Mucosa of descending colon (tissue), 3 donors: ENCODE data around the gene IGSF8. TPM values are rescaled to one million over a fixed set of nuclear protein-coding genes. Genes with fewer than 3 reads are reported as not detected.

Experiments
- ATAC-seq: fragments of 200-7000 bp; cut with Tn5 transposase; one replicate; pipeline ENCODE4 v1.9.1; 2020; ENCODE audit warnings: mild to moderate bottlenecking, moderate library complexity
- DNase-seq, 3 donors: peaks; one replicate each; pipeline ENCODE4 v3.0.0-alpha.2; 2020
- H3K36me3 ChIP-seq: fragments of 200-600 bp; one replicate; pipeline ENCODE4 v1.8.0; 2021; ENCODE audit warnings: low read depth, mild to moderate bottlenecking
- H3K4me1 ChIP-seq: fragments of 200-600 bp; one replicate; pipeline ENCODE4 v1.8.0; 2021; ENCODE audit warnings: low read depth, mild to moderate bottlenecking
- H3K4me3 ChIP-seq: fragments of 200-600 bp; one replicate; pipeline ENCODE4 v1.8.0; 2021; ENCODE audit warnings: mild to moderate bottlenecking
- H3K9me3 ChIP-seq: fragments of 200-600 bp; one replicate; pipeline ENCODE4 v1.8.0; 2021; ENCODE audit warnings: mild to moderate bottlenecking
- CTCF ChIP-seq: fragments of 200-600 bp; IDR thresholded peaks from one replicate; pipeline ENCODE4 v1.8.0; 2022; ENCODE audit warnings: antibody characterized with exemption, mild to moderate bottlenecking
- intact Hi-C, 2 donors: fragments of 100-400 bp; cut with DNase I in 1 of 2; cut with micrococcal nuclease in 1 of 2; formaldehyde crosslinking; loops; one replicate each; pipeline versions ENCODE4 v1.11.0 to v1.11.1; 2022; cut with DNase I, micrococcal nuclease
- total RNA-seq, 3 donors: library from RNA; stranded (reverse); fragmentation: NEBNext Ultra II Directional in 2 of 3; extraction: Animal tissue kit (Norgen Biotek cat#: 25700) in 2 of 3; gene quantifications; one replicate each; pipeline versions ENCODE4 v1.2.1 to v1.2.4, GENCODE V29; 2021 to 2023
- donor health status: DM: no; HTN: no; CAD: no; lungs with moderate emphysema.
- donor health status: DM: no; HTN: no; CAD: no.
- donor health status: DM: no; HTN: yes; CAD: no.

IGSF8 gene
- total RNA-seq, 3 donors from 2014 or later = 38.3 to 65.0 (median 39.1) TPM

GRCh38 chr1:160096274-160097116, 1.9 kb downstream of the IGSF8 start:
- Histone ChIP-seq H3K4me3 (no peak overlapping the region), H3K4me1 (peaks cover 54% of the 10 kb centered on the region), H3K36me3 (no peaks in the 10 kb centered on the region), H3K9me3 (no peaks in the 10 kb centered on the region)
- ATAC-seq (no peak), DNase-seq (no peak)
- intact Hi-C loops = no loop called here
- TF ChIP-seq CTCF = no peak

GRCh38 chr1:160095382-160096105, 2.9 kb downstream of the IGSF8 start:
- DNase-seq (peak in 1 of 3 donors; percentile 35), ATAC-seq (no peak)
- TF ChIP-seq CTCF = no peak
- Histone ChIP-seq H3K36me3 (no peaks in the 10 kb centered on the region), H3K4me3 (no peak overlapping the region), H3K9me3 (no peaks in the 10 kb centered on the region), H3K4me1 (peaks cover 49% of the 10 kb centered on the region)
- intact Hi-C loops = no loop called here

GRCh38 chr1:160094806-160095205, 3.6 kb downstream of the IGSF8 start:
- H3K36me3 ChIP-seq = no peaks in the 10 kb centered on the region
- no peak for TF ChIP-seq CTCF
- no peaks in the 10 kb centered on the region for H3K9me3 ChIP-seq
- peaks cover 49% of the 10 kb centered on the region for H3K4me1 ChIP-seq
- H3K4me3 ChIP-seq = no peak overlapping the region
- peak in 2 of 3 donors; percentile 49 to 56 for DNase-seq
- ATAC-seq = no peak
- intact Hi-C loops = no loop called here

- Histone ChIP-seq H3K9me3 (no peaks in the 10 kb centered on the region), H3K4me1 (peaks cover 48% of the 10 kb centered on the region), H3K36me3 (no peaks in the 10 kb centered on the region), H3K4me3 (no peak overlapping the region)
- TF ChIP-seq CTCF = no peak
- intact Hi-C loops = no loop called here
- ATAC-seq (no peak), DNase-seq (no peak)
Measured at GRCh38 chr1:160094291-160094625, 4.2 kb downstream of the IGSF8 start.

- Histone ChIP-seq H3K9me3 (no peaks in the 10 kb centered on the region), H3K36me3 (no peaks in the 10 kb centered on the region), H3K4me3 (no peak overlapping the region), H3K4me1 (peaks cover 45% of the 10 kb centered on the region)
- DNase-seq = peak; percentile 55 to 61 (median 60)
- intact Hi-C loops = no loop called here
- peak; percentile 38 for ATAC-seq
- no peak for TF ChIP-seq CTCF
Measured at GRCh38 chr1:160093624-160094290, 4.7 kb downstream of the IGSF8 start.
